IPS-18c (cell line): ENCODE measurements around the gene RPL11.
"Not testable (repeated sequence)": the region's sequence is repeated elsewhere in the genome, so short reads cannot be mapped to it uniquely, and the experiment has no call there.

Experiments used
- H3K4me3 ChIP-seq: 2 replicates; pipeline ENCODE4 v1.7.0; 2013; ENCODE audit warnings: low read depth, mild to moderate bottlenecking, low read length, moderate library complexity; ENCODE audit not compliant: insufficient read depth
- H3K9me3 ChIP-seq: one replicate; pipeline ENCODE4 v1.6.1; 2013; ENCODE audit warnings: mild to moderate bottlenecking, low read length, moderate library complexity; ENCODE audit not compliant: control insufficient read depth, insufficient read depth

RPL11 gene

GRCh38 chr1:23673086-23673813 is 18.4 kb upstream of the RPL11 start:
- H3K4me3 ChIP-seq = no peak overlapping the region
- no peaks in the 10 kb centered on the region for H3K9me3 ChIP-seq

GRCh38 chr1:23679815-23680214 is 11.8 kb upstream of the RPL11 start:
- no peak overlapping the region for H3K4me3 ChIP-seq

GRCh38 chr1:23682946-23683345 is 8.7 kb upstream of the RPL11 start:
- no peak overlapping the region for H3K4me3 ChIP-seq
- no peaks in the 10 kb centered on the region for H3K9me3 ChIP-seq

More at GRCh38 chr1:23679815-23680214, 11.8 kb upstream of the RPL11 start:
- no peaks in the 10 kb centered on the region for H3K9me3 ChIP-seq

- Histone ChIP-seq H3K4me3 (no peak overlapping the region), H3K9me3 (no peaks in the 10 kb centered on the region)
Observed at GRCh38 chr1:23684415-23684814, 7.2 kb upstream of the RPL11 start.

- H3K4me3 ChIP-seq, H3K9me3 ChIP-seq: not testable (repeated sequence)
Observed at GRCh38 chr1:23685197-23685596, 6.4 kb upstream of the RPL11 start.

- H3K4me3 ChIP-seq = not testable (repeated sequence)
Observed at GRCh38 chr1:23687680-23688079, 3.9 kb upstream of the RPL11 start.

GRCh38 chr1:23688281-23688680 is 3.3 kb upstream of the RPL11 start:
- not testable (repeated sequence) for H3K4me3 ChIP-seq, H3K9me3 ChIP-seq

More at GRCh38 chr1:23687680-23688079, 3.9 kb upstream of the RPL11 start:
- not testable (repeated sequence) for H3K9me3 ChIP-seq

- Histone ChIP-seq H3K9me3 (no peaks in the 10 kb centered on the region), H3K4me3 (peak overlapping the region; percentile 96)
Observed at GRCh38 chr1:23692308-23692871, 784 bp downstream of the RPL11 start.

- no peaks in the 10 kb centered on the region for H3K9me3 ChIP-seq
Observed at GRCh38 chr1:23693599-23693998, 2.0 kb downstream of the RPL11 start.

GRCh38 chr1:23694371-23694770 is 2.8 kb downstream of the RPL11 start:
- Histone ChIP-seq H3K9me3 (no peaks in the 10 kb centered on the region), H3K4me3 (peak overlapping the region; percentile 9; the same call in 1 of the 2 replicates)

More at GRCh38 chr1:23693599-23693998, 2.0 kb downstream of the RPL11 start:
- H3K4me3 ChIP-seq = peak overlapping the region; percentile 22; the same call in 1 of the 2 replicates

- H3K4me3 ChIP-seq = no peak overlapping the region; the same call in 1 of the 2 replicates
- H3K9me3 ChIP-seq = no peaks in the 10 kb centered on the region
Observed at GRCh38 chr1:23695667-23696066, 4.1 kb downstream of the RPL11 start.

- H3K4me3 ChIP-seq = no peak overlapping the region
- H3K9me3 ChIP-seq = no peaks in the 10 kb centered on the region
Observed at GRCh38 chr1:23696335-23696989, 4.9 kb downstream of the RPL11 start.

GRCh38 chr1:23698466-23698865 is 6.9 kb downstream of the RPL11 start:
- H3K9me3 ChIP-seq = no peaks in the 10 kb centered on the region
- H3K4me3 ChIP-seq = no peak overlapping the region

GRCh38 chr1:23699280-23700179 is 7.9 kb downstream of the RPL11 start:
- Histone ChIP-seq H3K9me3 (no peaks in the 10 kb centered on the region), H3K4me3 (no peak overlapping the region)

- Histone ChIP-seq H3K4me3 (no peak overlapping the region), H3K9me3 (no peaks in the 10 kb centered on the region)
Observed at GRCh38 chr1:23701310-23701709, 9.7 kb downstream of the RPL11 start.

GRCh38 chr1:23701996-23702395 is 10.4 kb downstream of the RPL11 start:
- H3K9me3 ChIP-seq = no peaks in the 10 kb centered on the region

GRCh38 chr1:23704834-23705495 is 13.4 kb downstream of the RPL11 start:
- no peaks in the 10 kb centered on the region for H3K9me3 ChIP-seq
- no peak overlapping the region for H3K4me3 ChIP-seq

More at GRCh38 chr1:23701996-23702395, 10.4 kb downstream of the RPL11 start:
- H3K4me3 ChIP-seq = no peak overlapping the region
